HG02759 (cell line): ENCODE data around the gene RIMOC1.

ENCODE experiments used
- ATAC-seq: cut with Tn5 transposase; IDR thresholded peaks from one replicate; pipeline ENCODE4 v1.9.1; 2021; ENCODE audit warnings: mild to moderate bottlenecking, moderate library complexity; ENCODE audit not compliant: unreplicated experiment

The RIMOC1 gene

DNA sequence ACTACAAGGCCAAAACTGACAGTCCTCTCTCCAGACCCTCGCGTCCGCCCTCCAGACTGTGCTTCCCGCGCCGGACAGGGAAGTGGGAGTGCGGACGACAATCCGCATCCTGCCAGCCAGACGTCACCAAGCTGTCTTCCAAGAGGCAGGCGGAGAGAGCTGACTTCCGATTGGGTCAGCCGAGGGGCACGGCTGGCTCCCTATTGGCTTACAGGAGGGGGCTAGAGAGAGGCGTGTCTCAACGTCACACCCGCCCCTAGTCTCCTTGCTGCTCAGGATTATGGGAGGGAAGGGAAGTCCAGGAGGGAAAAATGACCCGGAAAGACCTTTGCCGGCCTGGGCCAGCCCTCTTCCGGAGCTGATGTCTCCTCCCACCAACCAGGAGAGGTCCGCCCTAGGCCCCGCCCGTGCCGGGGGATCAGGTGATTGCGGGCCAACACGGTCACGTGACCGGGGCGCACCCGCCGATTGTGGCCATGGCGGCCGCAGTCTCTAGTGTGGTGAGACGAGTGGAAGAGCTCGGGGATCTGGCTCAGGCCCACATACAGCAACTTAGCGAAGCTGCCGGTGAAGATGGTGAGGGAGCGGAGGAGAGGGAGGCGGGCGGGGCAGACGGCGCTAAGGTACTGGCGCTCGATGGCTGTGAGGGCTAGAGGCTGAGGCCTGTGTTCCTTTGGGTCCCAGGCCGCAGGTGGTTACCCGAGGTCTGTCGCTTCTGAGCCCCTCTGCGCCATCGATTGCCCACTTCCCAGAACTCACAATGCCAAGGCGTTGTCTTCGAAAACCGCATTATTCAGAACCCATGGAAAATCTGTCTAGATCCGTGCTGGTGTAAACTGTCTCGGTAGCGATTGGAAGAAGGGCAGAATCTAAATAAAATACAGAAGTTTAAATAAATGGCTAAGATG, at the start of gene RIMOC1:
Gene RIMOC1, plus strand, starts transcription at position 453 of the 908 bp plus-strand sequence. Its CDS starts 24 bp downstream, at position 477.
- peak; percentile 99 for ATAC-seq

- ATAC-seq = peak; percentile 90
Measured at GRCh38 chr5:41856644-41857491, 47.3 kb upstream of the RIMOC1 start.

- ATAC-seq = no peak
Measured at GRCh38 chr5:41857989-41858388, 46.2 kb upstream of the RIMOC1 start.

DNA sequence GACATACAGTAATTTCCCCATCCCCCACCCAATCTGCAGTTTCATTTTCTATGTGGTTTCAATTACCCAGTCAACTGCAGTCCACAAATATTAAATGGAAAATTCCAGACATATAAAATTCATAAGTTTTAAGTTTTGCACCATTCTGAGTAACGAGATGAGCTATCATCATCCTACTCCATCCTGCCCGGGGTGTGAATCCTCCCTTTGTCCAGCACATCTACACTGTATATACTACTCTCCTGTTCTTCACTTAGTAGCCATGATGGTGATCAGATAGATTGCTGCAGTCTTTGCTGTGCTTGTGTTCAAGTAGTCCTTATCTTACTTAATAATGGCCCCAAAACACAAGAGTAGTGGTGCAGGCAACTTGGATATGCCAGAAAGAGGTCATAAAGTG, 45.3 kb upstream of the RIMOC1 start:
- no peak for ATAC-seq

- ATAC-seq = peak; percentile 71
Measured at GRCh38 chr5:41863871-41864486, 40.2 kb upstream of the RIMOC1 start.

DNA sequence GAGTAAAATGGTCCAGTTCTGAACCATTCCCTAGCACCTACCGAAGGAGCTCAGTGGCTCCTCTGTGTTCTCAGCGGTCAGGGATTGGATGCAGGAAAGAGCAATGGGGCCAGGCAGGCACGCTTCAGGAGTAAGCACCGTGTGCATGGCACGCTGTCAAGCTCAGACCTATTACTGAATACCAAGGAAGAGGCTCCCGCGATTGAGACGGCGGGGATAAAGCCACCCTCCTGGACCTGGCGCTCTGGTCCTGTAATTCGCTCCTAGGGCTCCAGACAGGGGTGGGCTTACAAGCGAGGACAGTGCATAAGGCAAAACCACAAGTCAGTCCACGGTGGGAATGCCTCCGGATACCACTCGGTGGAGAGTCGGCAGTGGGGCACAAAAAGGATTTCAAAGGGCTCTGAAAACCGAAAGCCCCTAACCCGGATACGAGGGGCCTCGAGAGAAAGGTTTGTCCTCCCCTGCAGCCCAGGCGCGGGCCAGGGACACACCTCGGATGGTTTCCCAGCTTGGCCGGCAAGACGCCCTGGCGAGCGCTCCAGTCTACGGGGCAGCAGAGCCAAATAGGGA, 34.9 kb upstream of the RIMOC1 start:
- no peak for ATAC-seq

- ATAC-seq = peak; percentile 94
Measured at GRCh38 chr5:41869724-41870626, 34.2 kb upstream of the RIMOC1 start, which contains the start of gene OXCT1. Gene OXCT1 (minus strand): TSS chr5:41870425. CDS start chr5:41870358, 67 bp downstream.

DNA sequence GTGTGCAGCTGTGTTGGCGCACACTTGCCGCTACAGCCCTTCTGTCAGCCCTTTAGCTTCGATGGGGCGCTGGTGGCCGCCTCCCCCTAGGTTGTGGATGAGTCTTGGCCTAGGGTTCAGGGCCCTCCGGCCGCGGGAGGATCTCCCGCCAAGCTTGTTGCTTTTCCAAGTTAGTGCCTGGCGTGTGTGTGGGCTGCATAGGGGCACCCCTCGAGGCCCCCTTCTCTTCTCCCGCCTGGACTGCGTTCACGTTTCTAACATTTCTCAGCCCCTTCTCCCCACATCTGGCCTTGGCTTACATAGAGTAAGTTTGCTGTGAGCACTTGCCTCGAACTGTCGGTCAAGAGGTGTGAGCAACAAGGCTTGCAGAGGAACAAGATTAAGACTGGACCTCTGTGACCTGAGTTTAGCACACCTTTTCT, 33.5 kb upstream of the RIMOC1 start:
- no peak for ATAC-seq

- no peak for ATAC-seq
Measured at GRCh38 chr5:41871852-41872251, 32.3 kb upstream of the RIMOC1 start.

- ATAC-seq = no peak
Measured at GRCh38 chr5:41874512-41875060, 29.6 kb upstream of the RIMOC1 start.

DNA sequence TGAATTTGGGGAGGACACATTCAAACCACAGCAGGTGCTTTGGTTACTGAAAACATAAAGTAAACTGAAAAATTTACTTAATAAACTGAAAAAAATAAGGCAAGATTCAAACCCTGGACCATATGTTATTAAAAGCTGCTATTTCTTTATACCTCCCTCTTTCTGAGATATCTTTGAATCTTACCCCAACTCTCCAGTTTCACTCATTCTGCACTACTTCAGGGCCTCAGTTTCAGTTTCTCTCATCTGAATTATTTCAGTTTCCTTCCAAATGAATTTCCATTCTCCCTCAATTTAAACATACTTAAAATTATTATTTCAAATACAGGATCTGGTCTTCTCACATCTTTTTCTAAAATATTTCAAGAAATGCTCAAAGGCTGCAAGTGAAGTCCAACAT, 29.0 kb upstream of the RIMOC1 start:
- ATAC-seq = no peak

GRCh38 chr5:41876678-41877077, 27.5 kb upstream of the RIMOC1 start:
- ATAC-seq = no peak

- no peak for ATAC-seq
Measured at GRCh38 chr5:41877408-41877807, 26.7 kb upstream of the RIMOC1 start.

DNA sequence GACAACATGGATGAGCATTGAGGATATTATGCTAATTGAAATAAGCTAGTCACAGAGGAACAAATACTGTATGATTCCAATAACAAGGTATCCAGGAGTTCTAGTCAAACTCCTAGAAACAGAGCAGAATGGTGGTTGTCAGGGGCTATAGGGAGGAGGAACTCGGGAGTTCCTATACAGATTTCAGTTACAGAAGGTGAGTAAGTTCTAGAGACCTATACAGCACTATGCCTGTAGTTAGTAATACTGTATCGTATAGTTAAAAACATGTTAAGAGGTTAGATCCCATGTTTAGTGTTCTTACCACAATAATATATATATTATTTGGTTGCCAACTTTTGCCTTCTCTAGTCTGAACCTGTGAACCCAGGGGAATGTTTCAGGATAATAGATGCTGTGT, 26.0 kb upstream of the RIMOC1 start:
- peak; percentile 42 for ATAC-seq

GRCh38 chr5:41878643-41879478, 25.3 kb upstream of the RIMOC1 start:
- peak; percentile 62 for ATAC-seq

DNA sequence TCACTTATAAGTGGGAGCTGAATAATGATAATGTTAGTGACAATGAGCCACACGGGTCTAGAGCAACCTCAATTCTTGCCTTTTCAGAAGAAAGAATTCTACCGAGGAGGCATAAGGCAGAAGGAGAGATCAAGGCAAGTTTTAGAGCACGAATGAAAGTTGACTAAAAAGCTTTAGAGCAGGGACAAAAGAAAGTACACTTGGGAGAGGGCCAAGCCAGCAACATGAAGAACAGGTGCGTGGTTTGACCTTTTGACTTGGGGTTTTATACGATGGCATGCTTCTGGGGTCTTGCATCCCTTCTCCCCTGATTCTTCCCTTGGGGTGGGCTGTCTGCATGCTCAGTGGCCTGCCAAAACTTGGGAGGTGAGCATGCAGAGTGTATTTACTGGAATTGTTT, 21.4 kb upstream of the RIMOC1 start:
- no peak for ATAC-seq

- no peak for ATAC-seq
Measured at GRCh38 chr5:41883243-41883642, 20.9 kb upstream of the RIMOC1 start.

GRCh38 chr5:41883936-41884335, 20.2 kb upstream of the RIMOC1 start:
- ATAC-seq = no peak

- no peak for ATAC-seq
Measured at GRCh38 chr5:41885286-41885685, 18.9 kb upstream of the RIMOC1 start.
